Loucy (cell line): ENCODE measurements around the gene DTNB.
A peak's percentile ranks its signal among the peaks of the same experiment; 100 is the strongest.

ENCODE experiments used
- EZH2phosphoT487 ChIP-seq: fragments of 200-600 bp; IDR thresholded peaks from 2 replicates; pipeline ENCODE4 v1.6.1; 2018; ENCODE audit warnings: antibody characterized with exemption, mild to moderate bottlenecking, moderate library complexity, borderline replicate concordance
- TF ChIP-seq, protein P1 (sequence below): fragments of 200-600 bp; sonication (generic); conservative IDR thresholded peaks from 2 replicates; pipeline ENCODE4 v1.5.1; 2014; ENCODE audit warnings: mild to moderate bottlenecking, antibody characterized with exemption, low read length

DNA sequence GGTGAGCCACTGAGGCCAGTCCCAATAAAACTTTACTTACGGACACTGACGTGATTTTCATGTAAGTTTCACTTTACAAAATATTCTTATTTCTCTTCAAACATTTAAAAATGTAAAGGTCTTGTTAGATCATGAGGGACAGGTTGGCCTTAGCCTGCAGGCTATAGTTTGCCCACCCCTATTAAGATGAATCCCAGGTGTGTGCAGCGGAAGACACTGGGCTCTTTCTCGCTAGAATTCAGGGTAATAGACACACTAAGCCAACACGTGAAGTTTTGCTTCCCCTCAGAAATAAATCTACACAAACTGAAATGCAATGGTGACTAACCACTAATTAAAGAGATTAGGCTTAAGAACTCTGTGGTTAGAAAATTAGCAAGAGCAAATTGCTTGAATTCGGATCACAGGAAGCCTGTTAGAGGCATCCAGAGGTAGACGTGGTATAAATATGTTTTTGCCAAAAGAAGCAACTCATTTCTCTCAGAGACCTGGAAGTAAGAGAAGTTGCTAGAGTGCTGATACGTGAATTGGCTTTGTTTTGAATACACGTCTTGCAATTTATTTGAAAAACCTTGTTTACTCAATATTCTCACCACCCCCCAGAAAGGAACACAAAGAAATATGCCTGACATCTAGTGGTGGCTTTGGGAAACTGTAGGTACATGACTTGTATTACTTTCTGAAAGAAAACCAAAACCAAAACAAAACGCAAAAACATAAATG is 151.6 kb downstream of the DTNB start:
- TF ChIP-seq, protein P1, sequence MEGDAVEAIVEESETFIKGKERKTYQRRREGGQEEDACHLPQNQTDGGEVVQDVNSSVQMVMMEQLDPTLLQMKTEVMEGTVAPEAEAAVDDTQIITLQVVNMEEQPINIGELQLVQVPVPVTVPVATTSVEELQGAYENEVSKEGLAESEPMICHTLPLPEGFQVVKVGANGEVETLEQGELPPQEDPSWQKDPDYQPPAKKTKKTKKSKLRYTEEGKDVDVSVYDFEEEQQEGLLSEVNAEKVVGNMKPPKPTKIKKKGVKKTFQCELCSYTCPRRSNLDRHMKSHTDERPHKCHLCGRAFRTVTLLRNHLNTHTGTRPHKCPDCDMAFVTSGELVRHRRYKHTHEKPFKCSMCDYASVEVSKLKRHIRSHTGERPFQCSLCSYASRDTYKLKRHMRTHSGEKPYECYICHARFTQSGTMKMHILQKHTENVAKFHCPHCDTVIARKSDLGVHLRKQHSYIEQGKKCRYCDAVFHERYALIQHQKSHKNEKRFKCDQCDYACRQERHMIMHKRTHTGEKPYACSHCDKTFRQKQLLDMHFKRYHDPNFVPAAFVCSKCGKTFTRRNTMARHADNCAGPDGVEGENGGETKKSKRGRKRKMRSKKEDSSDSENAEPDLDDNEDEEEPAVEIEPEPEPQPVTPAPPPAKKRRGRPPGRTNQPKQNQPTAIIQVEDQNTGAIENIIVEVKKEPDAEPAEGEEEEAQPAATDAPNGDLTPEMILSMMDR = peak; percentile 91
- TF ChIP-seq EZH2phosphoT487 = no peak
